CD14-positive monocyte (primary cell): ENCODE results near the gene ANKRD13B. TPM values are rescaled to one million over a fixed set of nuclear protein-coding genes. Genes with fewer than 3 reads are reported as not detected.
A peak's percentile ranks its signal among the peaks of the same experiment; 100 is the strongest.

Experiments used
- DNase-seq, 3 donors: peaks; one replicate each; pipeline ENCODE4 v3.0.0-alpha.2; 2011 to 2022
- H2AFZ ChIP-seq: 2 replicates; pipeline ENCODE4 v1.6.0; 2012; ENCODE audit warnings: mild to moderate bottlenecking, low read depth, low read length, inconsistent platforms; ENCODE audit not compliant: insufficient read depth, poor library complexity, severe bottlenecking
- H3K27ac ChIP-seq, 2 donors: 1 replicate in 1 of 2; 2 replicates in 1 of 2; pipeline ENCODE4 v1.5.1; 2012 to 2013; ENCODE audit warnings: low read length in 2 of 2, control low read depth in 1 of 2, inconsistent platforms in 1 of 2, low read depth in 1 of 2, mild to moderate bottlenecking in 1 of 2
- H3K27me3 ChIP-seq, 2 donors: one replicate each; pipeline versions ENCODE4 v1.6.0 to v1.6.1; 2011 to 2013; ENCODE audit warnings: low read length in 2 of 2; ENCODE audit not compliant: control insufficient read depth in 2 of 2, insufficient read depth in 2 of 2
- H3K36me3 ChIP-seq, 2 donors: replicated peaks in 1 of 2; 1 replicate in 1 of 2; 2 replicates in 1 of 2; pipeline versions ENCODE4 v1.5.1 to v1.6.1; 2012 to 2013; ENCODE audit warnings: low read length in 2 of 2, control low read depth in 1 of 2, inconsistent platforms in 1 of 2, mild to moderate bottlenecking in 1 of 2; ENCODE audit not compliant: insufficient read depth in 2 of 2, control insufficient read depth in 1 of 2
- H3K4me1 ChIP-seq, 2 donors: 1 replicate in 1 of 2; 2 replicates in 1 of 2; pipeline versions ENCODE4 v1.5.1 to v1.6.1; 2012 to 2013; ENCODE audit warnings: low read length in 2 of 2, control low read depth in 1 of 2, inconsistent platforms in 1 of 2, mild to moderate bottlenecking in 1 of 2, moderate library complexity in 1 of 2; ENCODE audit not compliant: insufficient read depth in 2 of 2, control insufficient read depth in 1 of 2
- H3K4me2 ChIP-seq: replicated peaks from 2 replicates; pipeline ENCODE3; 2012; ENCODE audit warnings: low read length, moderate library complexity, mild to moderate bottlenecking; ENCODE audit not compliant: poor library complexity, severe bottlenecking; ENCODE audit errors: extremely low read depth
- H3K4me3 ChIP-seq, 3 experiments: fragments of 200-600 bp in 1 of 3; sonication (generic) in 1 of 3; replicated peaks in 1 of 3; 1 replicate in 2 of 3; 2 replicates in 1 of 3; pipeline ENCODE4 v1.5.1; 2011 to 2013; ENCODE audit warnings: low read length in 3 of 3, mild to moderate bottlenecking in 3 of 3, control low read depth in 2 of 3, low read depth in 2 of 3, inconsistent platforms in 1 of 3, moderate library complexity in 1 of 3
- H3K79me2 ChIP-seq: 2 replicates; pipeline ENCODE4 v1.6.0; 2012; ENCODE audit warnings: mild to moderate bottlenecking, control low read depth, inconsistent platforms, low read length, moderate library complexity; ENCODE audit not compliant: insufficient read depth
- H3K9ac ChIP-seq: 2 replicates; pipeline ENCODE4 v1.6.0; 2017; ENCODE audit warnings: low read length, mild to moderate bottlenecking; ENCODE audit not compliant: insufficient read depth, poor library complexity, severe bottlenecking
- H3K9me3 ChIP-seq, 2 donors: replicated peaks in 1 of 2; 1 replicate in 1 of 2; 2 replicates in 1 of 2; pipeline versions ENCODE4 v1.5.1 to v1.6.1; 2012 to 2013; ENCODE audit warnings: low read length in 2 of 2, control low read depth in 1 of 2; ENCODE audit not compliant: control insufficient read depth in 1 of 2, insufficient read depth in 1 of 2
- H4K20me1 ChIP-seq: 2 replicates; pipeline ENCODE4 v1.6.0; 2012; ENCODE audit warnings: mild to moderate bottlenecking, low read length, control low read depth, moderate library complexity; ENCODE audit not compliant: insufficient read depth
- H3K27ac Mint-ChIP-seq, 7 donors: one replicate each; pipeline ENCODE4 v1.8.0; 2020; ENCODE audit warnings: mild to moderate bottlenecking in 7 of 7, mixed read lengths in 7 of 7, moderate library complexity in 6 of 7, inconsistent platforms in 2 of 7
- H3K27me3 Mint-ChIP-seq, 3 donors: one replicate each; pipeline ENCODE4 v1.8.0; 2021 to 2022; ENCODE audit warnings: low read depth in 3 of 3, mild to moderate bottlenecking in 3 of 3, mixed read lengths in 3 of 3, moderate library complexity in 3 of 3, inconsistent platforms in 1 of 3
- H3K36me3 Mint-ChIP-seq, 2 donors: one replicate each; pipeline ENCODE4 v1.8.0; 2020; ENCODE audit warnings: mixed read lengths in 2 of 2, inconsistent platforms in 1 of 2, mild to moderate bottlenecking in 1 of 2
- H3K4me1 Mint-ChIP-seq: one replicate; pipeline ENCODE4 v1.8.0; 2020; ENCODE audit warnings: mild to moderate bottlenecking, mixed read lengths
- H3K4me3 Mint-ChIP-seq, 2 donors: one replicate each; pipeline ENCODE4 v1.8.0; 2020; ENCODE audit warnings: mild to moderate bottlenecking in 2 of 2, mixed read lengths in 2 of 2, moderate library complexity in 1 of 2
- H3K9me3 Mint-ChIP-seq, 7 donors: one replicate each; pipeline ENCODE4 v1.8.0; 2020 to 2022; ENCODE audit warnings: mixed read lengths in 7 of 7, mild to moderate bottlenecking in 6 of 7, moderate library complexity in 6 of 7, inconsistent platforms in 2 of 7
- CTCF ChIP-seq: fragments of 200-600 bp; IDR thresholded peaks from one replicate; pipeline ENCODE4 v1.8.0; 2022; ENCODE audit warnings: antibody characterized with exemption, mild to moderate bottlenecking
- WGBS: methylation state at CpG from one replicate; pipeline ENCODE4 v1.1.5; 2013; ENCODE audit warnings: missing lambda C conversion rate; ENCODE audit not compliant: insufficient coverage; 5-methylcytosine and 5-hydroxymethylcytosine counted together
- intact Hi-C, 2 donors: fragments of 100-400 bp; cut with micrococcal nuclease; formaldehyde crosslinking; loops; one replicate each; pipeline versions ENCODE4 v1.15.0 to v1.15.1; 2023
- polyA plus RNA-seq, 3 donors: library from polyadenylated mRNA; depleted of rRNA in 1 of 3; unstranded in 2 of 3; stranded (reverse) in 1 of 3; fragments of 300-500 nt in 2 of 3; fragments of >200 nt in 1 of 3; fragmentation: Illumina TruSeq in 2 of 3; gene quantifications; 1 replicate in 2 of 3; 2 replicates in 1 of 3; pipeline ENCODE4 v1.2.3, GENCODE V29; 2012 to 2021

The ANKRD13B gene
- polyA plus RNA-seq, 3 donors: 0.37 TPM; not detected in 2

- Histone ChIP-seq H3K36me3 (no peaks in the 10 kb centered on the region), H3K4me2 (peak within 1 kb of the TSS; percentile 100), H4K20me1 (peaks cover 10% of the 10 kb centered on the region), H2AFZ (peak within 1 kb of the TSS; percentile 96), H3K27ac (peak within 1 kb of the TSS in 1 of 2 donors; percentile 70), H3K9me3 (no peaks in the 10 kb centered on the region), H3K9ac (peak within 1 kb of the TSS; percentile 58), H3K4me1 (peaks cover 46 to 48% of the 10 kb centered on the region in 2 donors), H3K4me3 (peak within 1 kb of the TSS; percentile 76 to 97 (median 87)), H3K79me2 (peaks cover 41% of the 10 kb centered on the region), H3K27me3 (no peaks in the 10 kb centered on the region)
- DNase-seq: peak in 2 of 3 donors; percentile 48 to 52
- H3K4me1 Mint-ChIP-seq: peaks cover 54% of the 10 kb centered on the region
- peaks cover 22% of the 10 kb centered on the region in 2 donors for H3K36me3 Mint-ChIP-seq
- peak within 1 kb of the TSS in 6 of 7 donors; percentile 28 to 93 (median 72) for H3K27ac Mint-ChIP-seq
- WGBS: under 1% methylated on average over 90 of the region's 94 CpGs
- no peaks in the 10 kb centered on the region for H3K9me3 Mint-ChIP-seq
- peak within 1 kb of the TSS; percentile 95 to 97 for H3K4me3 Mint-ChIP-seq
- TF ChIP-seq CTCF: peak; percentile 5
- peaks cover 0 to 7% (median 2%) of the 10 kb centered on the region in 3 donors for H3K27me3 Mint-ChIP-seq
- intact Hi-C loops: loop anchor here (10.0 kb wide), 2 partner anchors 48 to 202 kb away; no protein-coding TSS in a partner anchor
Observed at GRCh38 chr17:29566473-29567303, 26.2 kb upstream of the ANKRD13B start, which contains the start of gene ABHD15. TSS of gene ABHD15 (minus strand) at chr17:29567037. CDS start at chr17:29566966, 71 bp downstream.

GRCh38 chr17:29567304-29567553 lies 25.7 kb upstream of the ANKRD13B start:
- intact Hi-C loops: loop anchor here (10.0 kb wide), 2 partner anchors 48 to 202 kb away; no protein-coding TSS in a partner anchor
- H4K20me1 ChIP-seq: peaks cover 16% of the 10 kb centered on the region
- H3K4me1 Mint-ChIP-seq: peaks cover 48% of the 10 kb centered on the region
- no peaks in the 10 kb centered on the region for H3K9me3 ChIP-seq
- H3K9ac ChIP-seq: peak overlapping the region; percentile 57
- no peaks in the 10 kb centered on the region for H3K9me3 Mint-ChIP-seq
- no peak for TF ChIP-seq CTCF
- no peak overlapping the region for H3K27ac ChIP-seq
- H3K79me2 ChIP-seq: peaks cover 41% of the 10 kb centered on the region
- peak overlapping the region; percentile 95 to 97 for H3K4me3 Mint-ChIP-seq
- H3K27me3 Mint-ChIP-seq: peaks cover 0 to 7% (median 2%) of the 10 kb centered on the region in 3 donors
- H3K27me3 ChIP-seq: no peaks in the 10 kb centered on the region
- H2AFZ ChIP-seq: peak overlapping the region; percentile 96
- peaks cover 19 to 23% of the 10 kb centered on the region in 2 donors for H3K36me3 Mint-ChIP-seq
- H3K4me3 ChIP-seq: peak overlapping the region; percentile 76 to 97 (median 87)
- 0% methylated on average over 26 of the region's 27 CpGs for WGBS
- no peak for DNase-seq
- peak overlapping the region in 2 of 7 donors; percentile 50 to 68 for H3K27ac Mint-ChIP-seq
- peaks cover 40 to 45% of the 10 kb centered on the region in 2 donors for H3K4me1 ChIP-seq
- peak overlapping the region; percentile 100 for H3K4me2 ChIP-seq
- no peaks in the 10 kb centered on the region for H3K36me3 ChIP-seq
